ENCODE data around the gene PGBD1.
"Not testable (repeated sequence)": the region's sequence is repeated elsewhere in the genome, so short reads cannot be mapped to it uniquely, and the experiment has no call there.

PGBD1 gene

GRCh38 chr6:28282926-28283325 is 1.6 kb downstream of the PGBD1 start:
- H3K9ac ChIP-seq (ENCODE audit: low read length): no peak overlapping the region
- peaks cover 3% of the 10 kb centered on the region for H3K4me1 ChIP-seq (ENCODE audit: control insufficient read depth, insufficient read depth, low read length)
- H3K27ac ChIP-seq (ENCODE audit: low read depth, low read length): no peak overlapping the region
- H3K27me3 ChIP-seq (ENCODE audit: control insufficient read depth, insufficient read depth, low read length): no peaks in the 10 kb centered on the region
- no peak overlapping the region for H3K4me3 ChIP-seq (ENCODE audit: low read length)
- peaks cover 4% of the 10 kb centered on the region for H3K36me3 ChIP-seq (ENCODE audit: control insufficient read depth, insufficient read depth, low read length)

GRCh38 chr6:28291573-28291972 is 10.2 kb downstream of the PGBD1 start:
- no peaks in the 10 kb centered on the region for H3K4me1 ChIP-seq (ENCODE audit: control insufficient read depth, insufficient read depth, low read length)
- H3K27me3 ChIP-seq (ENCODE audit: control insufficient read depth, insufficient read depth, low read length): no peaks in the 10 kb centered on the region
- peaks cover 4% of the 10 kb centered on the region for H3K36me3 ChIP-seq (ENCODE audit: control insufficient read depth, insufficient read depth, low read length)
- H3K9ac ChIP-seq (ENCODE audit: low read length): no peak overlapping the region
- H3K27ac ChIP-seq (ENCODE audit: low read depth, low read length): no peak overlapping the region
- no peak overlapping the region for H3K4me3 ChIP-seq (ENCODE audit: low read length)

GRCh38 chr6:28295326-28295725 is 14.0 kb downstream of the PGBD1 start:
- Histone ChIP-seq H3K4me1 (ENCODE audit: control insufficient read depth, insufficient read depth, low read length) (no peaks in the 10 kb centered on the region), H3K27me3 (ENCODE audit: control insufficient read depth, insufficient read depth, low read length) (no peaks in the 10 kb centered on the region), H3K9ac (ENCODE audit: low read length) (no peak overlapping the region), H3K4me3 (ENCODE audit: low read length) (no peak overlapping the region), H3K27ac (ENCODE audit: low read depth, low read length) (no peak overlapping the region), H3K36me3 (ENCODE audit: control insufficient read depth, insufficient read depth, low read length) (no peaks in the 10 kb centered on the region)

- Histone ChIP-seq H3K27me3 (ENCODE audit: control insufficient read depth, insufficient read depth, low read length) (no peaks in the 10 kb centered on the region), H3K27ac (ENCODE audit: low read depth, low read length) (no peak overlapping the region), H3K9ac (ENCODE audit: low read length) (no peak overlapping the region), H3K4me1 (ENCODE audit: control insufficient read depth, insufficient read depth, low read length) (no peaks in the 10 kb centered on the region), H3K4me3 (ENCODE audit: low read length) (no peak overlapping the region), H3K36me3 (ENCODE audit: control insufficient read depth, insufficient read depth, low read length) (no peaks in the 10 kb centered on the region)
Measured at GRCh38 chr6:28296520-28297060, 15.2 kb downstream of the PGBD1 start.

- Histone ChIP-seq H3K4me1 (ENCODE audit: control insufficient read depth, insufficient read depth, low read length) (no peaks in the 10 kb centered on the region), H3K27me3 (ENCODE audit: control insufficient read depth, insufficient read depth, low read length) (no peaks in the 10 kb centered on the region), H3K36me3 (ENCODE audit: control insufficient read depth, insufficient read depth, low read length) (no peaks in the 10 kb centered on the region), H3K9ac (ENCODE audit: low read length) (no peak overlapping the region), H3K27ac (ENCODE audit: low read depth, low read length) (no peak overlapping the region), H3K4me3 (ENCODE audit: low read length) (no peak overlapping the region)
Measured at GRCh38 chr6:28303570-28303969, 22.2 kb downstream of the PGBD1 start.

- not testable (repeated sequence) for H3K4me3 ChIP-seq (ENCODE audit: low read length); H3K27ac ChIP-seq (ENCODE audit: low read depth, low read length); H3K27me3 ChIP-seq (ENCODE audit: control insufficient read depth, insufficient read depth, low read length); H3K36me3 ChIP-seq (ENCODE audit: control insufficient read depth, insufficient read depth, low read length); H3K4me1 ChIP-seq (ENCODE audit: control insufficient read depth, insufficient read depth, low read length); H3K9ac ChIP-seq (ENCODE audit: low read length)
Measured at GRCh38 chr6:28306363-28306762, 25.0 kb downstream of the PGBD1 start.

- H3K4me3 ChIP-seq (ENCODE audit: low read length): no peak overlapping the region
- H3K9ac ChIP-seq (ENCODE audit: low read length): no peak overlapping the region
- peaks cover 5% of the 10 kb centered on the region for H3K36me3 ChIP-seq (ENCODE audit: control insufficient read depth, insufficient read depth, low read length)
- no peaks in the 10 kb centered on the region for H3K27me3 ChIP-seq (ENCODE audit: control insufficient read depth, insufficient read depth, low read length)
- H3K27ac ChIP-seq (ENCODE audit: low read depth, low read length): no peak overlapping the region
- H3K4me1 ChIP-seq (ENCODE audit: control insufficient read depth, insufficient read depth, low read length): no peaks in the 10 kb centered on the region
Measured at GRCh38 chr6:28311139-28311823, 29.9 kb downstream of the PGBD1 start.

- H3K4me1 ChIP-seq (ENCODE audit: control insufficient read depth, insufficient read depth, low read length): no peaks in the 10 kb centered on the region
- H3K4me3 ChIP-seq (ENCODE audit: low read length): no peak overlapping the region
- H3K27me3 ChIP-seq (ENCODE audit: control insufficient read depth, insufficient read depth, low read length): no peaks in the 10 kb centered on the region
- no peak overlapping the region for H3K9ac ChIP-seq (ENCODE audit: low read length)
- H3K36me3 ChIP-seq (ENCODE audit: control insufficient read depth, insufficient read depth, low read length): peaks cover 5% of the 10 kb centered on the region
- no peak overlapping the region for H3K27ac ChIP-seq (ENCODE audit: low read depth, low read length)
Measured at GRCh38 chr6:28312939-28313338, 31.6 kb downstream of the PGBD1 start.

GRCh38 chr6:28315628-28316027 is 34.3 kb downstream of the PGBD1 start:
- H3K36me3 ChIP-seq (ENCODE audit: control insufficient read depth, insufficient read depth, low read length): peaks cover 5% of the 10 kb centered on the region
- H3K4me1 ChIP-seq (ENCODE audit: control insufficient read depth, insufficient read depth, low read length): no peaks in the 10 kb centered on the region
- H3K27ac ChIP-seq (ENCODE audit: low read depth, low read length): no peak overlapping the region
- no peak overlapping the region for H3K4me3 ChIP-seq (ENCODE audit: low read length)
- H3K27me3 ChIP-seq (ENCODE audit: control insufficient read depth, insufficient read depth, low read length): no peaks in the 10 kb centered on the region
- no peak overlapping the region for H3K9ac ChIP-seq (ENCODE audit: low read length)

- H3K27ac ChIP-seq (ENCODE audit: low read depth, low read length); H3K36me3 ChIP-seq (ENCODE audit: control insufficient read depth, insufficient read depth, low read length); H3K4me1 ChIP-seq (ENCODE audit: control insufficient read depth, insufficient read depth, low read length); H3K9ac ChIP-seq (ENCODE audit: low read length); H3K27me3 ChIP-seq (ENCODE audit: control insufficient read depth, insufficient read depth, low read length); H3K4me3 ChIP-seq (ENCODE audit: low read length): not testable (repeated sequence)
Measured at GRCh38 chr6:28317866-28318265, 36.5 kb downstream of the PGBD1 start.

GRCh38 chr6:28322661-28323060 is 41.3 kb downstream of the PGBD1 start:
- H3K9ac ChIP-seq (ENCODE audit: low read length): no peak overlapping the region
- peaks cover 25% of the 10 kb centered on the region for H3K36me3 ChIP-seq (ENCODE audit: control insufficient read depth, insufficient read depth, low read length)
- H3K27ac ChIP-seq (ENCODE audit: low read depth, low read length): no peak overlapping the region
- no peak overlapping the region for H3K4me3 ChIP-seq (ENCODE audit: low read length)
- no peaks in the 10 kb centered on the region for H3K4me1 ChIP-seq (ENCODE audit: control insufficient read depth, insufficient read depth, low read length)
- no peaks in the 10 kb centered on the region for H3K27me3 ChIP-seq (ENCODE audit: control insufficient read depth, insufficient read depth, low read length)

GRCh38 chr6:28323813-28324424 is 42.5 kb downstream of the PGBD1 start:
- Histone ChIP-seq H3K27me3 (ENCODE audit: control insufficient read depth, insufficient read depth, low read length) (no peaks in the 10 kb centered on the region), H3K4me1 (ENCODE audit: control insufficient read depth, insufficient read depth, low read length) (no peaks in the 10 kb centered on the region), H3K9ac (ENCODE audit: low read length) (no peak overlapping the region), H3K4me3 (ENCODE audit: low read length) (no peak overlapping the region), H3K27ac (ENCODE audit: low read depth, low read length) (no peak overlapping the region), H3K36me3 (ENCODE audit: control insufficient read depth, insufficient read depth, low read length) (peaks cover 25% of the 10 kb centered on the region)

Data from rectal smooth muscle tissue (tissue), 1 donor.